ENCODE results near the gene TRAF3IP1.

DNA sequence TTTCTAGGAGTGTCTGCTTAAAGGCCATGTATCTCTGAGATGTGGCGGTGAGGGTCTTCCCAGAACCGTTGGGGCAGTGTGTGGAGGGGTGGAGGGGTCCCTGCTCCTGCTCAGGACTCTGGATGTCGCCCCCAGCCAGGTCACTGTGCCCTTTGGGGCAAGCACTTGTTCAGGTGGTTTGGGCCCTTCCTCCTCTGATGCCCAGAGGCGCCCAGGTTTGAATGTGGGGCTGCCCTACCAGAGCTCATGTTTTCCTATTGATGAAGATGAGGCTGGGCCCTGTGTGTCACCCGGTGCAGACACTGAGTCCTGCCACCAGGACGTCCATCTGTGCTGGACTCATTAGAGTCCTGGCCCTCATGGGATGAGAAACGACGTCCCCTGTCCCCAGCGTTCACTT, 17.6 kb upstream of the TRAF3IP1 start:
- TF ChIP-seq, protein P1, sequence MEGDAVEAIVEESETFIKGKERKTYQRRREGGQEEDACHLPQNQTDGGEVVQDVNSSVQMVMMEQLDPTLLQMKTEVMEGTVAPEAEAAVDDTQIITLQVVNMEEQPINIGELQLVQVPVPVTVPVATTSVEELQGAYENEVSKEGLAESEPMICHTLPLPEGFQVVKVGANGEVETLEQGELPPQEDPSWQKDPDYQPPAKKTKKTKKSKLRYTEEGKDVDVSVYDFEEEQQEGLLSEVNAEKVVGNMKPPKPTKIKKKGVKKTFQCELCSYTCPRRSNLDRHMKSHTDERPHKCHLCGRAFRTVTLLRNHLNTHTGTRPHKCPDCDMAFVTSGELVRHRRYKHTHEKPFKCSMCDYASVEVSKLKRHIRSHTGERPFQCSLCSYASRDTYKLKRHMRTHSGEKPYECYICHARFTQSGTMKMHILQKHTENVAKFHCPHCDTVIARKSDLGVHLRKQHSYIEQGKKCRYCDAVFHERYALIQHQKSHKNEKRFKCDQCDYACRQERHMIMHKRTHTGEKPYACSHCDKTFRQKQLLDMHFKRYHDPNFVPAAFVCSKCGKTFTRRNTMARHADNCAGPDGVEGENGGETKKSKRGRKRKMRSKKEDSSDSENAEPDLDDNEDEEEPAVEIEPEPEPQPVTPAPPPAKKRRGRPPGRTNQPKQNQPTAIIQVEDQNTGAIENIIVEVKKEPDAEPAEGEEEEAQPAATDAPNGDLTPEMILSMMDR (conservative IDR thresholded peaks at IDR 0.05; ENCODE audit: low read depth, low read length) = no peak
- no peak for TF ChIP-seq EZH2 (IDR thresholded peaks at IDR 0.05; ENCODE audit: low read length, unreplicated experiment)
